ENCODE results near the gene MORN5. TPM values are rescaled to one million over a fixed set of nuclear protein-coding genes. Genes with fewer than 3 reads are reported as not detected.

Gene MORN5
- total and polyA plus RNA-seq, 9 of the 15 experiments (the other 6 are each of a cell fraction or from before 2014, with no cell fraction given), result not detected

DNA sequence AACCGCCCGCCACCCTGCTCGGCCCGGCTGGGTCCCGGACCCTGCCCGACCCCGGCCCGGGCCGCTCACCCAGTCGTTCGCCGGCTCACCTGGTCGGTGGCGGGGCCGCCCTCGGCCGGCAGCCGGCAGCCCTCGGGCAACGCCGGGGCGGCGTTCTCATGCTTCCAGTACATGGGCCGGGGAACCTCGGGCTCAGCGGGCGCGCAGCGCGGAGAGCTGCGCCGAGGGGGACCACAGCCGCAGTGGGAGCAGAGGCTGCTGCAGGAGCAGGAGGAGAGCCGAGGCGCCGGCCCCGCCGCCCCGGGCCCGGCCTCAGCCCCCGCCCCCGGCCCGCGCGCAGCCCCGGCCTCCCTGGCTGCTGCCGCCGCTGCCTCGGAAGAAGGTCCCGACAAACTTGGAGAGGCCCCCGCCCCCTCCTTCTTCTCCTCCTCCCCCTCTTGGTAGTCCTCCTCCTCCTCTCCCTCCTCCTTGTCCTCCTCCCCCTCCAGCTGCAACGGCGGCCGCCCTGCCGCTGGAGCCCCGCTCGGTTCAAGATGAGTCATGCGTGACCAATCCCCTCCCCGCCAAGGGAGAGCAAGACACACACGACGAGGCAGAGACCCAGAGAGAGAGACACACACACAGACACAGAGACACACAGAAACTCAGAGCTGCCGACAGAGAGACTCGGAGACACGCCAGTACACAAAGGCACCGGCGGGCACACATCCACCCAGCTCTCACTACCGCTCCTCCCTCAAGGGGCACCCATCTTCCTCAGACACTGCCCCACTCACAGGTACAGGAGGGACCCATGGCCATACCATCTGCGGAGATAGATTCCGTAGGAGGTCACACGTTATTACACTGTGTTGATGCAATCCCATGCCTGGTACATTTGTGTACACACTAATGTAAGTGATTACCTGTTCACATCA, 69.1 kb downstream of the MORN5 start, which contains the start of gene LHX6 (continued):
- TF ChIP-seq, protein P1, sequence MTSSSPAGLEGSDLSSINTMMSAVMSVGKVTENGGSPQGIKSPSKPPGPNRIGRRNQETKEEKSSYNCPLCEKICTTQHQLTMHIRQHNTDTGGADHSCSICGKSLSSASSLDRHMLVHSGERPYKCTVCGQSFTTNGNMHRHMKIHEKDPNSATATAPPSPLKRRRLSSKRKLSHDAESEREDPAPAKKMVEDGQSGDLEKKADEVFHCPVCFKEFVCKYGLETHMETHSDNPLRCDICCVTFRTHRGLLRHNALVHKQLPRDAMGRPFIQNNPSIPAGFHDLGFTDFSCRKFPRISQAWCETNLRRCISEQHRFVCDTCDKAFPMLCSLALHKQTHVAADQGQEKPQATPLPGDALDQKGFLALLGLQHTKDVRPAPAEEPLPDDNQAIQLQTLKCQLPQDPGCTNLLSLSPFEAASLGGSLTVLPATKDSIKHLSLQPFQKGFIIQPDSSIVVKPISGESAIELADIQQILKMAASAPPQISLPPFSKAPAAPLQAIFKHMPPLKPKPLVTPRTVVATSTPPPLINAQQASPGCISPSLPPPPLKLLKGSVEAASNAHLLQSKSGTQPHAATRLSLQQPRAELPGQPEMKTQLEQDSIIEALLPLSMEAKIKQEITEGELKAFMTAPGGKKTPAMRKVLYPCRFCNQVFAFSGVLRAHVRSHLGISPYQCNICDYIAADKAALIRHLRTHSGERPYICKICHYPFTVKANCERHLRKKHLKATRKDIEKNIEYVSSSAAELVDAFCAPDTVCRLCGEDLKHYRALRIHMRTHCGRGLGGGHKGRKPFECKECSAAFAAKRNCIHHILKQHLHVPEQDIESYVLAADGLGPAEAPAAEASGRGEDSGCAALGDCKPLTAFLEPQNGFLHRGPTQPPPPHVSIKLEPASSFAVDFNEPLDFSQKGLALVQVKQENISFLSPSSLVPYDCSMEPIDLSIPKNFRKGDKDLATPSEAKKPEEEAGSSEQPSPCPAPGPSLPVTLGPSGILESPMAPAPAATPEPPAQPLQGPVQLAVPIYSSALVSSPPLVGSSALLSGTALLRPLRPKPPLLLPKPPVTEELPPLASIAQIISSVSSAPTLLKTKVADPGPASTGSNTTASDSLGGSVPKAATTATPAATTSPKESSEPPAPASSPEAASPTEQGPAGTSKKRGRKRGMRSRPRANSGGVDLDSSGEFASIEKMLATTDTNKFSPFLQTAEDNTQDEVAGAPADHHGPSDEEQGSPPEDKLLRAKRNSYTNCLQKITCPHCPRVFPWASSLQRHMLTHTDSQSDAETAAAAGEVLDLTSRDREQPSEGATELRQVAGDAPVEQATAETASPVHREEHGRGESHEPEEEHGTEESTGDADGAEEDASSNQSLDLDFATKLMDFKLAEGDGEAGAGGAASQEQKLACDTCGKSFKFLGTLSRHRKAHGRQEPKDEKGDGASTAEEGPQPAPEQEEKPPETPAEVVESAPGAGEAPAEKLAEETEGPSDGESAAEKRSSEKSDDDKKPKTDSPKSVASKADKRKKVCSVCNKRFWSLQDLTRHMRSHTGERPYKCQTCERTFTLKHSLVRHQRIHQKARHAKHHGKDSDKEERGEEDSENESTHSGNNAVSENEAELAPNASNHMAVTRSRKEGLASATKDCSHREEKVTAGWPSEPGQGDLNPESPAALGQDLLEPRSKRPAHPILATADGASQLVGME (CRISPR knock-in tag; IDR thresholded peaks at IDR 0.05), result no peak
- TF ChIP-seq CREB1 (IDR thresholded peaks at IDR 0.05) (0 out of 2 replicates have a peak, but pooled peaks have one; percentile 21), CREB1 (CRISPR knock-in tag; IDR thresholded peaks at IDR 0.05) (no peak), POLR2B (IDR thresholded peaks at IDR 0.05; ENCODE audit: low read depth, partially characterized antibody) (no peak), SETDB1 (IDR thresholded peaks at IDR 0.05; ENCODE audit: low read length) (no peak), FOXP1 (CRISPR knock-in tag; IDR thresholded peaks at IDR 0.05) (no peak), KAT7 (CRISPR knock-in tag; IDR thresholded peaks at IDR 0.05; ENCODE audit: borderline replicate concordance) (no peak), DDX20 (tag; IDR thresholded peaks at IDR 0.05; ENCODE audit: low read depth) (no peak), HMG20A (CRISPR knock-in tag; conservative IDR thresholded peaks at IDR 0.05) (no peak), ZNF830 (CRISPR knock-in tag; IDR thresholded peaks at IDR 0.05) (no peak), CTBP1 (IDR thresholded peaks at IDR 0.05; ENCODE audit: borderline replicate concordance) (no peak), SP2 (IDR thresholded peaks at IDR 0.05; ENCODE audit: extremely low read depth, low read depth, low read length, poor library complexity, severe bottlenecking) (no peak), TCF3 (CRISPR knock-in tag; IDR thresholded peaks at IDR 0.05) (no peak)
- TF ChIP-seq, protein P2, sequence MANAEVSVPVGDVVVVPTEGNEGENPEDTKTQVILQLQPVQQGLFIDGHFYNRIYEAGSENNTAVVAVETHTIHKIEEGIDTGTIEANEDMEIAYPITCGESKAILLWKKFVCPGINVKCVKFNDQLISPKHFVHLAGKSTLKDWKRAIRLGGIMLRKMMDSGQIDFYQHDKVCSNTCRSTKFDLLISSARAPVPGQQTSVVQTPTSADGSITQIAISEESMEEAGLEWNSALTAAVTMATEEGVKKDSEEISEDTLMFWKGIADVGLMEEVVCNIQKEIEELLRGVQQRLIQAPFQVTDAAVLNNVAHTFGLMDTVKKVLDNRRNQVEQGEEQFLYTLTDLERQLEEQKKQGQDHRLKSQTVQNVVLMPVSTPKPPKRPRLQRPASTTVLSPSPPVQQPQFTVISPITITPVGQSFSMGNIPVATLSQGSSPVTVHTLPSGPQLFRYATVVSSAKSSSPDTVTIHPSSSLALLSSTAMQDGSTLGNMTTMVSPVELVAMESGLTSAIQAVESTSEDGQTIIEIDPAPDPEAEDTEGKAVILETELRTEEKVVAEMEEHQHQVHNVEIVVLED (CRISPR knock-in tag; IDR thresholded peaks at IDR 0.05), result no peak
- TF ChIP-seq, protein P3, sequence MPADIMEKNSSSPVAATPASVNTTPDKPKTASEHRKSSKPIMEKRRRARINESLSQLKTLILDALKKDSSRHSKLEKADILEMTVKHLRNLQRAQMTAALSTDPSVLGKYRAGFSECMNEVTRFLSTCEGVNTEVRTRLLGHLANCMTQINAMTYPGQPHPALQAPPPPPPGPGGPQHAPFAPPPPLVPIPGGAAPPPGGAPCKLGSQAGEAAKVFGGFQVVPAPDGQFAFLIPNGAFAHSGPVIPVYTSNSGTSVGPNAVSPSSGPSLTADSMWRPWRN (IDR thresholded peaks at IDR 0.05; ENCODE audit: low read depth), result no peak
- TF ChIP-seq, protein P4, sequence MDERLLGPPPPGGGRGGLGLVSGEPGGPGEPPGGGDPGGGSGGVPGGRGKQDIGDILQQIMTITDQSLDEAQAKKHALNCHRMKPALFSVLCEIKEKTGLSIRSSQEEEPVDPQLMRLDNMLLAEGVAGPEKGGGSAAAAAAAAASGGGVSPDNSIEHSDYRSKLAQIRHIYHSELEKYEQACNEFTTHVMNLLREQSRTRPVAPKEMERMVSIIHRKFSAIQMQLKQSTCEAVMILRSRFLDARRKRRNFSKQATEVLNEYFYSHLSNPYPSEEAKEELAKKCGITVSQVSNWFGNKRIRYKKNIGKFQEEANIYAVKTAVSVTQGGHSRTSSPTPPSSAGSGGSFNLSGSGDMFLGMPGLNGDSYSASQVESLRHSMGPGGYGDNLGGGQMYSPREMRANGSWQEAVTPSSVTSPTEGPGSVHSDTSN (CRISPR knock-in tag; IDR thresholded peaks at IDR 0.05; ENCODE audit: low read depth), result no peak
- TF ChIP-seq, protein P4 (tag; conservative IDR thresholded peaks at IDR 0.05; ENCODE audit: low read depth), result no peak

Data from K562 (cell line).